Ovary (tissue), 9 donors: ENCODE measurements around the gene XRCC3. TPM values are rescaled to one million over a fixed set of nuclear protein-coding genes. Genes with fewer than 3 reads are reported as not detected.

Experiments used
- DNase-seq, 5 donors: peaks; one replicate each; pipeline ENCODE4 v3.0.0-alpha.2; 2019 to 2020
- H3K27ac ChIP-seq, 2 donors: fragments of 200-600 bp; one replicate each; pipeline versions ENCODE4 v1.5.1 to v1.8.0; 2019 to 2022
- H3K27me3 ChIP-seq: fragments of 200-600 bp; one replicate; pipeline ENCODE4 v1.8.0; 2022
- H3K36me3 ChIP-seq: fragments of 200-600 bp; sonication (generic); one replicate; pipeline ENCODE4 v1.5.1; 2019
- H3K4me1 ChIP-seq: one replicate; pipeline ENCODE4 v1.8.1; 2013; ENCODE audit warnings: mild to moderate bottlenecking, moderate library complexity; ENCODE audit not compliant: insufficient read depth
- H3K4me3 ChIP-seq: fragments of 200-600 bp; sonication (generic); one replicate; pipeline ENCODE4 v1.5.1; 2017
- H3K9me3 ChIP-seq, 2 donors: fragments of 200-600 bp in 1 of 2; sonication (generic) in 1 of 2; one replicate each; pipeline versions ENCODE4 v1.5.1 to v1.8.1; 2013 to 2019; ENCODE audit warnings: mild to moderate bottlenecking in 1 of 2, moderate library complexity in 1 of 2
- CTCF ChIP-seq, 3 donors: fragments of 450-650 bp in 2 of 3; fragments of 200-600 bp in 1 of 3; IDR thresholded peaks; one replicate each; pipeline versions ENCODE4 v1.5.1 to v1.8.0; 2016 to 2022; ENCODE audit warnings: antibody characterized with exemption in 3 of 3, mild to moderate bottlenecking in 1 of 3
- EP300 ChIP-seq: sonication (generic); formaldehyde crosslinking; IDR thresholded peaks from one replicate; pipeline ENCODE4 v1.6.1; 2017; ENCODE audit warnings: antibody characterized with exemption
- POLR2A ChIP-seq: fragments of 450-650 bp; IDR thresholded peaks from one replicate; pipeline ENCODE4 v1.6.1; 2017; ENCODE audit warnings: antibody characterized with exemption, mild to moderate bottlenecking, moderate library complexity
- WGBS, 3 donors: extraction: QIAGEN DNeasy Blood & Tissue Kit in 1 of 3; methylation state at CpG; one replicate each; pipeline versions ENCODE4 v1.1.5 to v1.1.7; 2013 to 2017; 5-methylcytosine and 5-hydroxymethylcytosine counted together
- intact Hi-C, 4 donors: fragments of 100-400 bp; cut with DNase I; formaldehyde crosslinking; loops; one replicate each; pipeline versions ENCODE4 v1.11.0 to v1.15.1; 2022 to 2023
- polyA plus RNA-seq, 2 donors: library from polyadenylated mRNA; stranded (reverse); fragments of 200-250 nt in 1 of 2; fragments of 350-450 nt in 1 of 2; fragmentation: Illumina TruSeq in 1 of 2; extraction: RNeasy Lipid Tissue Mini Kit (QIAGEN cat#74804) in 1 of 2; gene quantifications; one replicate each; pipeline ENCODE4 v1.2.3, GENCODE V29; 2013 to 2014
- total RNA-seq, 7 donors: library from RNA; depleted of rRNA in 2 of 7; stranded (reverse); fragments of >200 nt in 2 of 7; fragmentation: NEBNext Ultra II Directional in 3 of 7; extraction: Animal tissue kit (Norgen Biotek cat#: 25700) in 3 of 7; gene quantifications; one replicate each; pipeline versions ENCODE4 v1.1.0 to v1.2.4, GENCODE V29; 2016 to 2023
- donor health status: DM: no; HTN: no; CAD: no; lungs with moderate emphysema.
- donor health status: DM: no; HTN: no; CAD: no.
- donor health status: Bipolar disorder and iron deficiency.
- donor health status: DM: yes; HTN: yes; CAD: no.
- donor health status: DM: no; HTN: no; CAD: no.
- donor health status: DM: yes; HTN: yes; CAD: no.

XRCC3 gene
- total and polyA plus RNA-seq, 9 donors = 1.4 to 8.5 (median 3.7) TPM

- H3K27me3 ChIP-seq = no peaks in the 10 kb centered on the region
- H3K4me3 ChIP-seq = peak overlapping the region; percentile 65
- peaks cover 25% of the 10 kb centered on the region for H3K4me1 ChIP-seq
- peak; percentile 45 to 73 (median 68) for DNase-seq
- peak overlapping the region; percentile 26 to 80 for H3K27ac ChIP-seq
- intact Hi-C loops = loop anchor here in 1 of 4 donors (5.0 kb wide), 1 partner anchor 89 kb away; the partner anchor contains the start of gene KLC1
- no peaks in the 10 kb centered on the region for H3K36me3 ChIP-seq
- 1 to 2% (median 1%) methylated on average over 23 to 72 of the region's 72 CpGs for WGBS, 3 donors
- H3K9me3 ChIP-seq = no peaks in the 10 kb centered on the region
- TF ChIP-seq POLR2A = no peak
- TF ChIP-seq EP300 = no peak
- no peak for TF ChIP-seq CTCF (IDR thresholded peaks at IDR 0.05)
Observed at GRCh38 chr14:103716091-103716801, 995 bp upstream of the XRCC3 start.

GRCh38 chr14:103714063-103714724, 1.1 kb downstream of the XRCC3 start:
- DNase-seq = no peak
- H3K4me3 ChIP-seq = no peak overlapping the region
- intact Hi-C loops = no loop called here
- no peak overlapping the region for H3K27ac ChIP-seq
- H3K27me3 ChIP-seq = no peaks in the 10 kb centered on the region
- 45 to 53% (median 49%) methylated on average over 16 of the region's 16 CpGs for WGBS, 3 donors
- no peaks in the 10 kb centered on the region for H3K9me3 ChIP-seq
- peaks cover 25% of the 10 kb centered on the region for H3K4me1 ChIP-seq
- H3K36me3 ChIP-seq = no peaks in the 10 kb centered on the region
- TF ChIP-seq EP300 (no peak), CTCF (IDR thresholded peaks at IDR 0.05) (no peak), POLR2A (no peak)

GRCh38 chr14:103713304-103714062, 1.8 kb downstream of the XRCC3 start:
- WGBS, 3 donors = 58 to 80% (median 62%) methylated on average over 18 of the region's 18 CpGs

More at GRCh38 chr14:103713304-103714062, 1.8 kb downstream of the XRCC3 start:
- Histone ChIP-seq H3K4me3 (no peak overlapping the region), H3K4me1 (peaks cover 21% of the 10 kb centered on the region), H3K9me3 (no peaks in the 10 kb centered on the region), H3K36me3 (no peaks in the 10 kb centered on the region), H3K27ac (no peak overlapping the region), H3K27me3 (no peaks in the 10 kb centered on the region)
- no peak for DNase-seq
- intact Hi-C loops = no loop called here
- TF ChIP-seq CTCF (IDR thresholded peaks at IDR 0.05) (no peak), POLR2A (no peak), EP300 (no peak)
